ENCODE results near the gene TIMP2.
A peak's percentile ranks its signal among the peaks of the same experiment; 100 is the strongest.

TIMP2 gene

GRCh38 chr17:78971756-78972506, 46.7 kb upstream of the TIMP2 start:
- Histone ChIP-seq H3K36me3 (ENCODE audit: low read depth) (peaks cover 76% of the 10 kb centered on the region), H3K27me3 (ENCODE audit: insufficient read depth, poor library complexity, severe bottlenecking) (no peaks in the 10 kb centered on the region), H3K27ac (ENCODE audit: poor library complexity, severe bottlenecking) (no peak overlapping the region), H3K4me3 (ENCODE audit: severe bottlenecking) (no peak overlapping the region), H3K9me3 (ENCODE audit: severe bottlenecking) (no peaks in the 10 kb centered on the region), H3K4me1 (ENCODE audit: insufficient read depth, poor library complexity, severe bottlenecking) (peaks cover 21% of the 10 kb centered on the region)
- no peak for TF ChIP-seq CTCF (IDR thresholded peaks at IDR 0.05; ENCODE audit: poor library complexity, severe bottlenecking)
- ATAC-seq (ENCODE audit: low read depth) (no peak), DNase-seq (ENCODE audit: low spot score) (no peak)

- Histone ChIP-seq H3K27me3 (ENCODE audit: insufficient read depth, poor library complexity, severe bottlenecking) (no peaks in the 10 kb centered on the region), H3K9me3 (ENCODE audit: severe bottlenecking) (no peaks in the 10 kb centered on the region), H3K36me3 (ENCODE audit: low read depth) (peaks cover 68% of the 10 kb centered on the region), H3K27ac (ENCODE audit: poor library complexity, severe bottlenecking) (no peak overlapping the region), H3K4me1 (ENCODE audit: insufficient read depth, poor library complexity, severe bottlenecking) (peaks cover 15% of the 10 kb centered on the region), H3K4me3 (ENCODE audit: severe bottlenecking) (no peak overlapping the region)
- ATAC-seq (ENCODE audit: low read depth) (peak; percentile 26), DNase-seq (ENCODE audit: low spot score) (peak; percentile 77)
- TF ChIP-seq CTCF (IDR thresholded peaks at IDR 0.05; ENCODE audit: poor library complexity, severe bottlenecking), result peak; percentile 92
Observed at GRCh38 chr17:78970834-78971755, 45.9 kb upstream of the TIMP2 start.

- TF ChIP-seq CTCF (IDR thresholded peaks at IDR 0.05; ENCODE audit: poor library complexity, severe bottlenecking), result no peak
Observed at GRCh38 chr17:78969865-78970264, 44.7 kb upstream of the TIMP2 start.

GRCh38 chr17:78967782-78968362, 42.7 kb upstream of the TIMP2 start:
- Histone ChIP-seq H3K4me3 (ENCODE audit: severe bottlenecking) (no peak overlapping the region), H3K27me3 (ENCODE audit: insufficient read depth, poor library complexity, severe bottlenecking) (no peaks in the 10 kb centered on the region), H3K9me3 (ENCODE audit: severe bottlenecking) (no peaks in the 10 kb centered on the region), H3K36me3 (ENCODE audit: low read depth) (peaks cover 45% of the 10 kb centered on the region), H3K4me1 (ENCODE audit: insufficient read depth, poor library complexity, severe bottlenecking) (no peaks in the 10 kb centered on the region), H3K27ac (ENCODE audit: poor library complexity, severe bottlenecking) (no peak overlapping the region)
- DNase-seq (ENCODE audit: low spot score) (no peak), ATAC-seq (ENCODE audit: low read depth) (no peak)
- no peak for TF ChIP-seq CTCF (IDR thresholded peaks at IDR 0.05; ENCODE audit: poor library complexity, severe bottlenecking)

More at GRCh38 chr17:78969865-78970264, 44.7 kb upstream of the TIMP2 start:
- Histone ChIP-seq H3K36me3 (ENCODE audit: low read depth) (peaks cover 55% of the 10 kb centered on the region), H3K4me3 (ENCODE audit: severe bottlenecking) (no peak overlapping the region), H3K27ac (ENCODE audit: poor library complexity, severe bottlenecking) (no peak overlapping the region), H3K9me3 (ENCODE audit: severe bottlenecking) (no peaks in the 10 kb centered on the region), H3K4me1 (ENCODE audit: insufficient read depth, poor library complexity, severe bottlenecking) (peaks cover 5% of the 10 kb centered on the region), H3K27me3 (ENCODE audit: insufficient read depth, poor library complexity, severe bottlenecking) (no peaks in the 10 kb centered on the region)
- DNase-seq (ENCODE audit: low spot score) (no peak), ATAC-seq (ENCODE audit: low read depth) (no peak)

All from RWPE2 (cell line).